ENCODE data around the gene HDAC10.

The HDAC10 gene

GRCh38 chr22:50250555-50251476 lies at the start of gene HDAC10:
TSS of gene HDAC10 (minus strand) at chr22:50251265. CDS start at chr22:50251032, 233 bp downstream.
- peak; percentile 88 for DNase-seq (ENCODE audit: low spot score)

GRCh38 chr22:50300620-50301257 lies 49.7 kb upstream of the HDAC10 start:
- DNase-seq (ENCODE audit: low spot score): no peak

GRCh38 chr22:50299785-50300619 lies 48.9 kb upstream of the HDAC10 start:
- DNase-seq (ENCODE audit: low spot score): no peak

DNA sequence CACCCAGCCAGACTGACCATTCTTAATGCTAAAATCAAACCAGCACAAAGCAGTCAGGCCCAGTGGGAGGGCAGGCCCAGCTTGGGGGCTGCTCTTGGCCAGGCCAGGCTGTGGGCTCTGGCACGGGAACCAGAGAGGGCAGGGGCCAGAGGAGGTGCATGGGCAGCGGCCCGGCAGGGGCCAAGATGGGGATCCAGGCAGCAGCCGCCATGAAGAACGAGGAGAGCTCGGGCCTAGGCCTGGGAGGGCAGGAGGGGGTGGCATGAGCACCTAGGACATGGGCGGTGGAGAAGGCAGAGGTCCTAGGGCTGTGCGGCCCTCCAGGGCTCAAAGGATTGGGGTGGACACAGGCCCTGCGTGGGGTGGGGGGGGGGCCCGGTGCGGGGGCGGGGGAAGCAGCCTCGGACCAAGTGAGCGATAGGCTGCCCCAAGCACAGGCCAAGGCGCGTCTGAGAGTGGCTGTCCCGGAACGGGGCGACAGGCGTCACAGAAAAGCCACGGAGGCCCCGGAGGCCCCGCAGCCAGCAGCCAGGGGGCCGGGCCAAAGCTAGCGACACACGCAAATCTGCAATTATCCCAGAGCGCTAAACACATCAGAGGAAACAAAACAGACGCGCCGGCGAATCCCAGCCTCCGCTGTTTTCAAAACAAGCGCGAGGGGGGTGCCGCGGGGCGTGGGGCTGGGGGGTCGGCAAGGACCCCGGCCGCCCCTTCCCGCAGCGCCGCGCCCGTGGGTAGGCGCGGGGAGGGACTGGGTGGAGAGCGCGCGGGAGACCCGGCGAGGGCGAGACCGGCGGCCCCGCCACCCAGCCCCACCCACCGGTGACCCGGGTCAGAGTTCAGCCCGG lies 48.1 kb upstream of the HDAC10 start:
- DNase-seq (ENCODE audit: low spot score): peak; percentile 57

GRCh38 chr22:50298266-50298637 lies 47.2 kb upstream of the HDAC10 start:
- DNase-seq (ENCODE audit: low spot score): no peak

DNA sequence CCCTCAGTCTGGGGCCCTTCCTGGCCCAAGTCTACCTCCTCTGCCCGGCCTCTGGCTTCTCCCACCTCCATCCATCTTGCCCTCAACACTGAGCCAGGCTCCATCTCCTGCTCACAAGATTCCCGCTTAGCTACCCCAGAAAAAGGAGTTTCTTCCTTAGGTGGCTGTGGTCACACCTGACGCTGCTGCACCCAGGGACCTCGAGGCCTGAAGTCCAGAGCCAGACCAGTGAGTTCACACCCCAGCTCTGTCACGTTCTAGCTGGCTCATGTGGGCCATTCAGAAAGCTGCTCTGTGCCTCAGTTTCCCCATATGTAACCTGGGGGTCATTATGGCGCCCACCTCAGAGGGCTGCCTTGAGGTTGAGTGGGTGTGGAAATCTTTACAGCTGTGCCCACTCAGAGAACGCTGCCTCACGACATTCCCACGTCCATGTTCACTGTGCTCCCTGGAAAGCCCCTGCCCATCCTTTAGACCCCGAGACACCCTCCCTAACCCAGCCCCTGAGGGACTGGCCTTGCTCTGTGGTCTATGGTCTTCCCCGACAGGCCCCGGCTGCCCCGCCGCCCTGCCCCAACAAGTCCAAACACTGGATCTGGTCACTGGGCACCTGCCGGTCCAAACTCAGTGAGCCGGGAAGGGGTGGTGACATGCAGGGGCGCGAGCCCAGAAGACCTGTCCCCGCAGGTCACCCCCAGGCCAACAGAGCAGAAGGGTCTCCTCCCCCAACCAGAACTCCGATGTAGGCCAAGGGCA lies 46.6 kb upstream of the HDAC10 start:
- no peak for DNase-seq (ENCODE audit: low spot score)

DNA sequence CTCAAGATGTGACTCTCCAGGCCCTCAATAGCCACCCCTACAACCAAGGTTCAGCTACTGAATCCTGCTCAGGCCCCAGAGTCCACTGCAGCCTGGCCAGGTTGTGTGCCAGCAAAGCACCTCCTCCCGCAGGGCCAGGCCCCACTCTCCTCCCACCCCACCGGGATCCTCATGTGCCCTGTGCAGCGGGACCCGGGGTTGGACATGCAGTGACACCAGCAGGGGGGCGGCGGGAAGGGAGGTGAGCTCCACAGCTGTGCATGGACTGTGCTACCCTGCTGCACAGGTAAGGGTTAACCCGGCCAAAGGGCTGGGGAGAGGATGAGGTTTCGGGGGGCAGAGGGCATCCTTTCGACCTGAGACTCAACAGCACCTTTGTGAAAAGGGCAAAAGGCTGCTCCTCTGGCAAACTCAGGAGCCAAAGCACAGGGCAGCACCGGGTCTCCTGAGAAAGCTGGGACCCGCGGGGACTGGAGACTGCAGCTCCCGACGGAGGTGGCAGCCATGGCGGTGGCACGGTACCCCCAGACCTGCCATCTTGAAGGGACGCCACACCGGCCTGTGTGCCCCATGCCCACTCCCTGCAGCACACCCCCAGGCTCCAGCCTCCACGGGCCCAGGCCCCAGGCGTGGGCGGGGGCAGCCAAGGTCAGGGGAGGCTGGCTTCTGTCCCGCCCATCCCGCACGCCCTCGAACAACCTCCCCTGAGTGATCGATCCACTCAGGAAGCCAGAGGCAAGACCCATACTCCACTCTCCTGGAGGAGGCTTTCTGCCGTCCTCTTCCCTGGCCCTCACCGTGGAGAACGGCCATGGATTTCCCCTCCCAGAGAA lies 45.8 kb upstream of the HDAC10 start:
- DNase-seq (ENCODE audit: low spot score): no peak

DNA sequence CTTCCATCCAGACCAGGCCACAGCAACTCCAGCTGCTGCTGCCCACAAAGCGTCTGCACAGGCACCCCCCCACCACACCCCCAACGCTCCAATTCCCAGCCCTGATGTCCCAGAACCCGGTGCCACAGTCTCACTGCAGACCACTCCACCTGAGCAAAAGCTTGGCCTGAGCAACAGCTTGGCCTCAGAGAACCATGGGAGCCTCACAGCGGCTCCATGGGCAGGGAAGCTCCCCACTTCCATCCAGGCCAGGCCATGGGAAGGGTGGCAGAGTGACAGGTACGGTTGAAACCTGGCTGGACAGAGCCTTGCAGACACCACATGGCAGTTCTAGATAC lies 43.2 kb upstream of the HDAC10 start:
- DNase-seq (ENCODE audit: low spot score): no peak

DNA sequence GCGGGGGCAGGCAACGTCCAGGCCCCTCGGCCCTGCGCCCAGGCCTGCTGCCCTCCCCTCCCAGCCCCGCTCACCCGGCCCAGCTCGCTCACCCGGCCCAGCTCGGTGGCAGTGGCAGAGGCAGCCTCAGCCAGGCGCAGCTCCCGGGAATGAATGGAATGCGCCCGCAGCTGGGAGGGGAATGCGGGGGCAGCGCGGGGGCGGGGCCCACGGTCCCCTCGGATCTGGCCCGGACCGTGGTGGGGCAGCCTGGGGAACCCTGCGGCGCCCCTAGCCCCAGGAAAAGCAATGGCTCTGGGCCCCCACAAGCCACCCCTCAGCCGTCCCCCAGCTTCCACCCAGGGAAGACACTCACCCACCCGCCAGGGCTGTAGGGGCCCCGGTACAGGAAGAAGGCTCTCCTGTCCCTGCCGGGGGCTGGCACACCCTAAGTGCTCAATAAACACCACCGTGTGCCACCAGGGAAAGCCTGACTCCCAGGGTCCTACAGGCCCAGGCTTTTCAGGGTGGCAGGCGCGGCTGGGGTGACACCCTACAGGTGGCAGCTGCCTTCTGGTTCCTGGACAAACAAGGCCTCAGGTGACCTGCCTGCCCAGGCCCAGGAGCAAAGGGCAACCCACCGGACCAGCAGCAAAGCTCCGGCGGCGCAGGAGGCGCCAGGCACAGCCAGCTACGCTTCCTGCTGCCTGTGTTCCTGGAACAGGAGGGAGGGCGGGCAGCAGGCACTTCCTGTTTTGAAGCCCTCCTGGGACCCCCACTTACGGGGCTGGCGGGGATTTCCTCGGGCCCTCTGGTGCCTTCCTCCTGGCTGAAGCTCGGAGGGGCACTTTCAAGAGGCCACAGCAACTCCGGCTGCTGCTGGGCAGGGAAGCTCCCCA lies 42.6 kb upstream of the HDAC10 start:
- DNase-seq (ENCODE audit: low spot score): peak; percentile 89

DNA sequence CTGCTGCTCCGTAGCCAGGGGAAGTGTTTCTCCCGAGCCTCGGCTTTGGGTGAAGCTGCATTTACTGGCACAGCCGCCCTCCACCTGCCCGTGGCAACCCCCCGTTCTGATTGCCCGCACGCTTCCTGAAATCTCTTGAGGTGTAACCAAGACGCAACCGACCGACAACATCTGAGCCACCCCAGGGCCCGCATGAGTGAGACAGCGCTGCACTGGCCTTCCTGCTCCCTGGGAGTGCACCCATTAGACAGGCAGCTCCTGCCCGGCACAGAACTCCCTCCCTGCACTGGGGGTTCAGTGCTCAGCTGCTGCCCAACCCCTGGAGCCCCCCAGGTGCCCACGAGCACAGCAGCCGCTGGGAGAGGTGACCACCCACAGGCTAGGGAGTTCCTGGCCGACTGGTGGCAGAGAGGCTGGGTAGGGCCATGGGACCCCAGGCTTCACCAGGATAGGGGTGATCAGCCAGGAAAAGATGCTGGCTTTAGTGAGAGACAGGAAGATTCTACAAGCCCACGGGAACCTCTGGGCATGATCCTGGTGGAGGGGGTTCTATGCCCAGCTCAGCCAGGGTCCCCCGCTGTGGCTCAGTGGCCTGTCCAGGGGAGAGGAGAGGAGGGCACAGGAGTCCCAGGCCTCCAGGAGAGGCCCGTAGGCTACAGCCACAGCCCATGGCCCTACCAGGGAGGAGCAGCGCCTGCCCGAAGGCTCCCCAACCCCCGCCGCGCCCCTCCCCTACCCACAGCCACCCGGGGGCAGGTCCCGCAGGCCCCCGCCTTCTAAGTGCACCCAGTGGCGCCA lies 41.8 kb upstream of the HDAC10 start:
- DNase-seq (ENCODE audit: low spot score): no peak

- DNase-seq (ENCODE audit: low spot score): no peak
Observed at GRCh38 chr22:50289942-50290630, 39.0 kb upstream of the HDAC10 start.

GRCh38 chr22:50289151-50289941 lies 38.3 kb upstream of the HDAC10 start:
- no peak for DNase-seq (ENCODE audit: low spot score)

GRCh38 chr22:50287731-50288130 lies 36.7 kb upstream of the HDAC10 start:
- DNase-seq (ENCODE audit: low spot score): no peak

- no peak for DNase-seq (ENCODE audit: low spot score)
Observed at GRCh38 chr22:50286701-50287318, 35.7 kb upstream of the HDAC10 start.

DNA sequence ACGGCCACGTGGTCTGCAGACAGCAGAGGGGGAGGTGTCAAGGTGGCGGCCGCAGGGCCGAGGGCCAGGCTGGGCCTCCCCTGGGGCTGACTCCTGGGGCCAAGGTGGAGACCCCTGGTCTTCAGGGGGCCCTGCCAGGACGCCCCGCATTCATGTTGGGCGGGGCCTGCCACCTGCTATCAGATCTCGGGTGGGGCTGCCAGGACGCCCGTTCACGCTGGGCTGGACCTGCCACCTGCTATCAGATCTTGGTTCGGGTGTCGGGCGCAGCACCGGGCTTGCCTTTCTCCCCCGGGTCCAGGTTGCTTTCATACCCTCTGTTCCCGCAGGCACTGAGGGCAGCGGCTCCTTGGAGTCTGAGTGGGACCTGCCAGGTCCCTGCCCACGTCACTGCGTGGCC lies 35.2 kb upstream of the HDAC10 start:
- no peak for DNase-seq (ENCODE audit: low spot score)

- DNase-seq (ENCODE audit: low spot score): no peak
Observed at GRCh38 chr22:50285568-50286229, 34.6 kb upstream of the HDAC10 start.
